Measurements from ENCODE around the gene DYSF.

GRCh38 chr2:71730785-71731383 lies 277.5 kb downstream of the DYSF start:
- TF ChIP-seq CTCF (conservative IDR thresholded peaks at IDR 0.05; ENCODE audit: low read length) (no peak), EZH2phosphoT487 (IDR thresholded peaks at IDR 0.05; ENCODE audit: borderline replicate concordance) (no peak)
